Body of pancreas (tissue), 4 donors: ENCODE measurements around the gene GJD4.

Source experiments
- POLR2A ChIP-seq, 3 donors: fragments of 450-650 bp; IDR thresholded peaks; one replicate each; pipeline ENCODE4 v1.6.1; 2016; ENCODE audit warnings: antibody characterized with exemption in 3 of 3, mild to moderate bottlenecking in 2 of 3
- TF ChIP-seq, protein P1 (sequence below), 7 experiments: fragments of 450-650 bp in 4 of 7; fragments of 200-600 bp in 3 of 7; sonication (generic) in 3 of 7; IDR thresholded peaks; one replicate each; pipeline ENCODE4 v1.5.1; 2016 to 2019; ENCODE audit warnings: antibody characterized with exemption in 7 of 7

DNA sequence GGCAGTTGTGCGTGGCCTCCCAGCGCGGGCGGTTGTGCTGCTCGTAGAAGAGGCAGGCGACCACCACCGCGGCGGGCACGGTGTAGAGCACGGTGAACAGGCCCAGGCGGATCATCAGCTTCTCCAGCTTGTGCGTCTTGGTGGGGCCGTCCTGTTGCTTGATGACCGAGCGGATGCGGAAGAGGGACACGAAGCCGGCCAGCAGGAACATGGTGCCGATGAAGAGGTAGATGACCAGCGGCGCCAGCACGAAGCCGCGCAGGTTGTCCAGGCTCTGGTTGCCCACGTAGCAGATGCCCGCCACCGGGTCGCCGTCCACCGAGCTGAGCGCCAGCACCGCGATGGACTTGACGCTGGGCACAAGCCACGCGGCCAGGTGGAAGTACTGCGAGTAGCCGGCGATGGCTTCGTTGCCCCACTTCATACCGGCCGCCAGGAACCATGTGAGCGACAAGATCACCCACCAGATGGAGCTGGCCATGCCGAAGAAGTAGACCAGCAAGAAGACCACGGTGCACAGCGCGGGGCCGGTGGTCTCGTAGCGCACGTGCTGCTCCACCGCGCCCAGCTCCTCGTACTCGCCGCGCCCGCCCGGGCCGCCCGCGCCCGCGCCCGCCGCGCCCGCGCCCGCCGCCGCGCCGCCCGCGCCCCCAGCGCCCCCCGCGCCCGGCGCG, 34.7 kb downstream of the GJD4 start:
- TF ChIP-seq, protein P1, sequence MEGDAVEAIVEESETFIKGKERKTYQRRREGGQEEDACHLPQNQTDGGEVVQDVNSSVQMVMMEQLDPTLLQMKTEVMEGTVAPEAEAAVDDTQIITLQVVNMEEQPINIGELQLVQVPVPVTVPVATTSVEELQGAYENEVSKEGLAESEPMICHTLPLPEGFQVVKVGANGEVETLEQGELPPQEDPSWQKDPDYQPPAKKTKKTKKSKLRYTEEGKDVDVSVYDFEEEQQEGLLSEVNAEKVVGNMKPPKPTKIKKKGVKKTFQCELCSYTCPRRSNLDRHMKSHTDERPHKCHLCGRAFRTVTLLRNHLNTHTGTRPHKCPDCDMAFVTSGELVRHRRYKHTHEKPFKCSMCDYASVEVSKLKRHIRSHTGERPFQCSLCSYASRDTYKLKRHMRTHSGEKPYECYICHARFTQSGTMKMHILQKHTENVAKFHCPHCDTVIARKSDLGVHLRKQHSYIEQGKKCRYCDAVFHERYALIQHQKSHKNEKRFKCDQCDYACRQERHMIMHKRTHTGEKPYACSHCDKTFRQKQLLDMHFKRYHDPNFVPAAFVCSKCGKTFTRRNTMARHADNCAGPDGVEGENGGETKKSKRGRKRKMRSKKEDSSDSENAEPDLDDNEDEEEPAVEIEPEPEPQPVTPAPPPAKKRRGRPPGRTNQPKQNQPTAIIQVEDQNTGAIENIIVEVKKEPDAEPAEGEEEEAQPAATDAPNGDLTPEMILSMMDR (IDR thresholded peaks at IDR 0.05) = peak in 2 of 7 experiments; percentile 16 to 24
- no peak for TF ChIP-seq POLR2A (IDR thresholded peaks at IDR 0.05)
